HG03280 (cell line): ENCODE measurements around the gene SCN3B.

Experiments
- ATAC-seq: cut with Tn5 transposase; IDR thresholded peaks from one replicate; pipeline ENCODE4 v1.9.1; 2021; ENCODE audit warnings: mild to moderate bottlenecking, moderate library complexity; ENCODE audit not compliant: unreplicated experiment

Gene SCN3B

DNA sequence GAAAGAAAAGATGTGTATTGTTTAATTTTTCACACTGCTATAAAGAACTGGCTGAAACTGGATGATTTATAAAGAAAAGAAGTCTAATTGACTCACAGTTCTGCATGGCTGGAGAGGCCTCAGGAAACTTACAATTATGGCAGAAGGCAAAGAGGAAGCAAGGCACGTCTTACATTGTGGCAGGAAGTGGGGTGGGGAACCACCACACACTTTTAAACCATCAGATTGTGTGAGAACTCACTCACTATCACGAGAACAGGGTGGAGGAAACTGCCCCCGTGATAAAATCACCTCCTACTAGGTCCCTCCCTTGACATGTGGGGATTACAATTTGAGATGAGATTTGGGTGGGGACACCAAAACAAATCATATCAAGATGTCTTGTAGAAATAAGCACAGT, 5.5 kb upstream of the SCN3B start:
- peak; percentile 50 for ATAC-seq

- ATAC-seq = no peak
Measured at GRCh38 chr11:123659311-123659710, 4.9 kb upstream of the SCN3B start.

DNA sequence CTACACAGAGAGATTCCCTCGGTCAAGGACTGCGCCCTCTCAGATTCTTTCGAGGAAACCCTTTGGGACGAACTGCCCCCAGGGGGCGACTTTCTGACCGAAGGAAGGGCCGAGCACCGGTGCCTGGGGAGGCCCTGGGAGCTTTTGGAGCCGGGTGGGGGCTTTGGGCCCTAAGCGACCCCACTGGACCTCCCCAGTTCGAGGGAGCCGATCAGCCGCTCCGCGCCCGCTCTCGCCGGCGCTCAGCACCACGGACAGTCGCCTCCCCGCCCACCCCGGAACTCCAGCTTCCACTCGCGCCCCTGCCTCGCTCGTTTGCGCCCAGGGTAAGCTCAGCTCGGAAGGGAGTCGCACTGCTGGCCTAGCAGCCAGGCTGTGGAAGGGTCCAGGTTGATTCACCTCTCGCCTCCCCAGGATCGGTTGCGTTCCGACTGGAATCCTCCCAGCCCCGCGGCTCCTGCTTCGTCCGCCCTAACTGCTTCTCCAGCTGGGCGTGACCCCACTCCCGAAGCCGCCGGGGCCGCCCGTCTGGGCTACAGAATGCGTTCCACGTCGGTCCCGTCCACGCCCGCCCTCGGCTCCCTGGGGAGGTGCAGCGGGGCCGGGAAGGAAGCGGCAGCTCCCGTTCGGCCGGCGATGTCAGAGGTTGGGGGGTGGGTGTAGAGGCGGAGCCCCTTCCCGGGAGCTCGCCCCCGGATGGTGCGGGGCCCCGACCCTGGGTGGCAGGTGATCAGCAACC, 428 bp downstream of the SCN3B start:
- ATAC-seq = no peak

- no peak for ATAC-seq
Measured at GRCh38 chr11:123653483-123653826, 969 bp downstream of the SCN3B start.

- ATAC-seq = no peak
Measured at GRCh38 chr11:123652599-123652998, 1.8 kb downstream of the SCN3B start.

GRCh38 chr11:123650901-123651300, 3.5 kb downstream of the SCN3B start:
- no peak for ATAC-seq

- ATAC-seq = no peak
Measured at GRCh38 chr11:123645286-123645975, 9.0 kb downstream of the SCN3B start.

GRCh38 chr11:123642435-123642834, 12.0 kb downstream of the SCN3B start:
- ATAC-seq = no peak

DNA sequence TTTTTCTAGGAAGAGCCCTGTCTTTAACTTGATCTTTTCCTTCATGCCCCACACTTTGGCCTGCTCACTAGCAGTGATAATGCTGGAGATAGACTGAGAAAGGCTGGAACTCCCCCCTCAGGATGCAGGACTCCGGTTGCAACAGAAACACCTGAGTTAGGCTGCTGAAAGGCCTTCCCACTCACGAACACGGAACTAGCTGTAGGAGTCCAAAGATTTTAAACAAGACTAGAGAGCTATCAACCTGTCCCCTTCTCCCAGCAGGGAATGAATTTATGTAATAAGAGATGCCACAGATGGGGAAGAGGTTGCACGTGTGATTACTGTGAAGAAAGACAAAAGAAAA, 13.0 kb downstream of the SCN3B start:
- no peak for ATAC-seq

DNA sequence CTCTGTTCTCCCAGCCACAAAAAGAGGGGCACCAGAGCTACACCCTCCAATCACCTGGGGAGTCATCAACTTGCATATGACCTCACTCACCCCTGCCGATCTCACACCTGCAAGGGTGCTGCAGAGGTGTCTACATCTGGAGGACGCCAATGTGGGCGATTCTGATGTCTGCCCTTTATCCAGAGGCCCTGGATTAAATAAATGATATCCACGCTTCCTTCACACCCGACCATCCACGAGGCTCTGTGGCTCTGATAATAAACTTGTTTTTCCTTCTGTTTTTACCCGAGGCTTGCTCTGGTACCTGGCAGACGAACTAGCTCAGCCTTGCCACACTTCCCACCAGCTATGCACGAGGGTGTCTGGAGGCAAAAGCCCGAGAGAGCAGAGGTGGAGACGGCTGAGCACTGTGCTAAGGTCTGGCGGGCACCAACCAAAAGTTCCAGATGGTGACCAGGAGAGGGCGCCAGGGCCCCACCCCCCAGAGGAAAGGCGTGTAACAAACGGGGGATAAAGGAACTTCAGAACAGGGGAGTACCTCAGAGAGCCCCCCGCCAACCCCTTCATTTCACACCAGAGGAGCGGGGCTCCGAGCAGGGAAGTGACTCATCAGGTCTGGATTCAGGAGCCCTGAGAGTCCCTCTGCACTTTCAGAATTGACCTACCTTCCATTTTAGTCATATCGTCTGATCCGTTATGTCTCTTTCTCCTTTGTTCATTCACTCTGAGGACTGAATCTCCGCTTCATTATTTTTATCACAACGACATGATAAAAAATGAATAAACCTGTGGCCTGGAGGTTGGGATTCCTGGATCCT, 13.5 kb downstream of the SCN3B start:
- peak; percentile 79 for ATAC-seq

- no peak for ATAC-seq
Measured at GRCh38 chr11:123640029-123640428, 14.4 kb downstream of the SCN3B start.

- ATAC-seq = no peak
Measured at GRCh38 chr11:123630126-123630608, 24.3 kb downstream of the SCN3B start.

- no peak for ATAC-seq
Measured at GRCh38 chr11:123628936-123629683, 25.3 kb downstream of the SCN3B start.

DNA sequence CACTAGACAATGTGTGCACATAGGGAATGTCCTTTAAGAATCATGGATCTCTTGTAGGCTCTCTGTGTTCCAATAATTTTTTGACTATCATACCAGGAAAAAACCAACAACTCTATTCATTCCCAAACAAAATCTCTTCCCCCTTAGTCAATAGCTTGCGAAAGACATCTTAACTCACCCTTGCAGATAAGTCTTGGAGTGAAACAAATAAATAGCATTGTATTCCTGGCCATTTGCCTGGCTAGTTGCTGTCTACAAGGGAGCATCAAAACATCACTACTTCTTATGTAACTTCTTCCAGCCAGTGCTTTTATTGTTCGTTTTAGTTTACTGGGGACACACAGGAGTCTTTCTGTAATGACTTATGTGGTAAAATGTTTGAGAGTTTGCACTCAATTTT, 29.4 kb downstream of the SCN3B start:
- no peak for ATAC-seq

DNA sequence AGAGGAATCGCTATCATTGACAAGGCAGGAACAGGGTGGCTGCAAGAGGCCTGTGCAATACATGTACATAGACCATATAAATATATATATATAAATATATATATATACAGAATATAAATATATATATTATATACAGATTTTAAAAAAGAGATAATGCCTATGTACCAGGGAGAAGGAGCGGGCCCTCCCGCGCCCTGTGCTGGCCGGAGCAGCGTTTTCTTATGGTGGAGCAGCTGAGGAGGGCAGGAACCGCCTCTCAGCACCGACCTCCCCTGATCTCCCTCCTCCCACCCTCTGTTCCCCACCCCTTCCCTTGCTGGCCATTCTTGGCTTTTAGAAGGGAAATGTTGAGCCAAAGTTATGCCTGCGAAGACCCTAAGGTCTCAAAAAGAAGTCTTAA, 31.8 kb downstream of the SCN3B start:
- no peak for ATAC-seq

DNA sequence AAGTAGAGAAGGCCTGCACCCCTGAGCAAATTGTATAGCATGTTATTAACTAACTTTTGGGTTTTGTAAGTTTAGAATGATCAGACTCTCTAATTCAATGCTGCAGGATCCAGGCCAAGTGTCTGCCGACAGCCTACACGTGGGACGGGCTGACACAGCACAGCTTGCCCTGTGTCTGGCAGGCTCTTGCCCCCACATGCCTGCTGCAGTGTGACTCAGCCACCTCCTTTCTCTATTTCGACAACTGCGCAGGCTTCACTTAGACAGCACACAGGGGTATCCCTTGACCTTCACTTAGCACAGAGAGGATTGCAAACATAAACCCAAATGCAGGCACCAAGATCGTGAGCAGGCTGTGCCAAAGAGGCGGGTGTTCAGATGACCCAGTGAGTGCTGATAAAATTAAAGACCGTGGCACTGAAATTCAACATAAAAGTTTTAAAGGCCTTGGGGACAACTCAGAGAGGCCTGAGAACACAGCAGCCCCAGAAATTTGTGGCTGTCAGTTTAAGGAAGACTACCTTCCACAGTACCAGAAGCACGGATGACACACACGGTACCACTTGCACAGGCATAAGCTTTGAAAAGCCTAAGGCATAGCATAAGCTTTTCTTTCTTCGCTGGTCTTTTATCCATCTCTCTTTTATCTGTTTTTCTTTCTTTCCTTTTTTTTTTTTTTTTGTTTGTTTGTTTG, 37.8 kb downstream of the SCN3B start:
- no peak for ATAC-seq

DNA sequence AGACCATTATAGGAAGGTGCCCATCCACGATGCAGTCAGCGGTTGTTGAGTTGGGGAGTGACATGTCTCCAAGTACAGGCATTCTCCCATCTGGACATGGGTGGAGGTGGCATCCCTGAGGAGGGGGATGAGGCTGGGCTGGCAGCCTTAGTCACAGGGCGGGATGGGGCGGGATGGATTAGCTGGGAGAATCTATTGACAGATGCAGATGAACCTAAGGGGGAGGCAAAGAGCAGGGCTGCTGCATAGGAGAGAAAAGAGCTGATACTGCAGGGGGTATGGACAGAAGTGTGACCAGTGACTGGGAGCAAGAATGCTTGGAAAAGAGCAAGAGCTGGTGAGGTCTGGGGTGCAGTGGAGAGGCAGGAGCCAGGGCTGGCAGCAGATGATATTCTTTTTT, 42.7 kb downstream of the SCN3B start:
- no peak for ATAC-seq

DNA sequence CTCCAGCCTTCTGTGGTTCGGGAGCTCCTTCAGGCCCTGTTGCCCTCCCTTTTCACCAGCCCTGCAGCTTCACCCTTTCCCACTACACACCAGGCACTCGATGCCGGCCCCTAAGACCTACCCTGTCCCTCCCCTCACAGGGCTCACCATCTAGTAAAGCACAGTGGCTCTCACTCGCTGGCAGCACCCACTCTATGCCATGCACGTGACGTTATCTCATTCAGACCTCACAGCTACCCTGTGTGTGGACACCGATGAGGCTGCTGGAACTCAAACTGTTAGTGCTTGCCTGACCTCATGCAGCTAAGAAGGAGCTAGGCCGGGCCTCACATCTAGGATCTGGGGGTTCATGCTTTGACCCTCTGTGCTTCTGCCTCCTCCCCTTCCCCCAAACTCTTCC, 45.5 kb downstream of the SCN3B start:
- ATAC-seq = no peak

DNA sequence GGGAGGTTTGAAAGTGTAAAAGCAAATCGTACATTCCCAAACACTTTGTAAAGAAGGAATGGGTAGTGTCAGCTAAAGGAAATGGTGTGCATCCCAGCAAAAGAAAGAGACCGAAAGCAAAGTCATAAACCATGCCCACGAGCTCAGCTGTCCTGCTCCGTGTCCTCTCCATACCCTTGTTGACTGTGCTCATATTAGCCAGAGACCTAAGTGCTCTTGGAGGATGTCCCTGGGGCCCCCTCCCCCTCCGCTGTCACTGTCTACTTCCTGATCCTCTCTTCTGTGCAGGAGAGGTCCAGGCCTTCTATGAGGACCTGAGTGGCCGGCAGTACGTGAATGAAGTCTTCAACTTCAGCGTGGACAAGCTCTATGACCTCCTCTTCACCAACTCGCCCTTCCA, 46.1 kb downstream of the SCN3B start:
- ATAC-seq = no peak

- no peak for ATAC-seq
Measured at GRCh38 chr11:123607781-123608180, 46.6 kb downstream of the SCN3B start.

- ATAC-seq = no peak
Measured at GRCh38 chr11:123603666-123604065, 50.8 kb downstream of the SCN3B start.
